A673 (cell line): Measurements from ENCODE around the gene MYOG. TPM values are rescaled to one million over a fixed set of nuclear protein-coding genes. Genes with fewer than 3 reads are reported as not detected.

Experiments used
- BruUV-seq: library from RNA; stranded (reverse); fragments of 400-500 nt; replicated peaks from 2 replicates; lab custom pipeline; 2021; lab: Mats Ljungman, UMichigan
- CTCF ChIA-PET: fragments of 300-600 bp; sonication (Branson Sonifier 250); formaldehyde crosslinking; loops from one replicate; lab custom pipeline; 2022; ENCODE audit warnings: antibody characterized with exemption; lab: Charles Lee
- POLR2A ChIA-PET: fragments of 300-600 bp; sonication (Branson Sonifier 250); formaldehyde crosslinking; loops from one replicate; lab custom pipeline; 2022; ENCODE audit warnings: antibody characterized with exemption; ENCODE audit not compliant: low non-redundant PET; lab: Charles Lee
- DNase-seq: peaks from one replicate; pipeline ENCODE4 v3.0.0-alpha.2; 2015; ENCODE audit warnings: low spot score
- H3K27ac ChIP-seq: fragments of 200-600 bp; sonication (generic); 2 replicates; pipeline ENCODE4 v1.5.1; 2016; ENCODE audit warnings: mixed run types, low read depth, mild to moderate bottlenecking, mixed read lengths, antibody characterized with exemption, low read length; ENCODE audit not compliant: poor library complexity, severe bottlenecking
- H3K27me3 ChIP-seq: fragments of 200-600 bp; sonication (generic); replicated peaks from 2 replicates; pipeline ENCODE4 v1.6.1; 2017; ENCODE audit warnings: mixed run types, low read depth, mild to moderate bottlenecking, mixed read lengths, antibody characterized with exemption, low read length; ENCODE audit not compliant: insufficient read depth, poor library complexity
- H3K36me3 ChIP-seq: fragments of 200-600 bp; sonication (generic); 2 replicates; pipeline ENCODE4 v1.6.1; 2016; ENCODE audit warnings: mixed run types, mild to moderate bottlenecking, mixed read lengths, antibody characterized with exemption, low read length; ENCODE audit not compliant: insufficient read depth, poor library complexity, severe bottlenecking
- H3K4me1 ChIP-seq: fragments of 200-600 bp; sonication (generic); 2 replicates; pipeline ENCODE4 v1.6.1; 2017; ENCODE audit warnings: mixed run types, mild to moderate bottlenecking, mixed read lengths, antibody characterized with exemption, low read length; ENCODE audit not compliant: insufficient read depth, poor library complexity, severe bottlenecking
- H3K4me3 ChIP-seq: fragments of 200-600 bp; sonication (generic); 2 replicates; pipeline ENCODE4 v1.5.1; 2016; ENCODE audit warnings: low read depth, mixed run types, mild to moderate bottlenecking, mixed read lengths, low read length; ENCODE audit not compliant: poor library complexity, severe bottlenecking
- H3K9me3 ChIP-seq: fragments of 200-600 bp; sonication (generic); 2 replicates; pipeline ENCODE4 v1.6.1; 2016; ENCODE audit warnings: mixed run types, low read depth, mild to moderate bottlenecking, mixed read lengths, antibody characterized with exemption, low read length; ENCODE audit not compliant: poor library complexity, severe bottlenecking
- EZH2 ChIP-seq: fragments of 200-600 bp; sonication (generic); IDR thresholded peaks from 2 replicates; pipeline ENCODE4 v1.6.1; 2017; ENCODE audit warnings: borderline replicate concordance, low read depth, mild to moderate bottlenecking, mixed read lengths, antibody characterized with exemption, low read length; ENCODE audit not compliant: poor library complexity, severe bottlenecking
- intact Hi-C: fragments of 100-400 bp; cut with micrococcal nuclease; formaldehyde crosslinking; loops from one replicate; pipeline ENCODE4 v1.10.0; 2022; ENCODE audit not compliant: unreplicated experiment
- total RNA-seq: library from RNA; stranded (reverse); gene quantifications from 2 replicates; pipeline ENCODE4 v1.2.3, GENCODE V29; 2021
- TF ChIP-seq, protein P1 (sequence below): fragments of 300-800, 200-600 bp; sonication (generic); conservative IDR thresholded peaks from 2 replicates; pipeline ENCODE4 v1.5.1; 2017; ENCODE audit warnings: low read depth, mild to moderate bottlenecking, antibody characterized with exemption, low read length, moderate library complexity, mixed read lengths

The MYOG gene
- total RNA-seq, 1 experiment from 2014 or later = not detected

DNA sequence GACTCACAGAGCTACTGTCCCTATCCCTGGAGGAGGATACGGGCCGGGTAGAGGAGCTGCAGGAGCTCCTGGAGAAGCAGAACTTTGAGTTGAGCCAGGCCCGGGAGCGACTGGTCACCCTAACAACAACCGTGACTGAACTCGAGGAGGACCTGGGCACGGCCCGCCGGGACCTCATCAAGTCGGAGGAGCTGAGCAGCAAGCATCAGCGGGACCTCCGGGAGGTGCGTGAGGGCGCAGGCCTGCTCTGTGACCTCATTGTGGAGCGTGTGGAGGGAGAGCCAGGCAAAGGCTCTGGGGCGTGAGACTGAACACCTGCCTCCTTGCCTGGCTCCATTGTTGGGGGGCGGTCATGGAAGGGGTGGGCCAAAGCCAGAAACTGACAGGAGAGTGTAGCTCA, 40.5 kb downstream of the MYOG start:
- no peak for DNase-seq
- H3K27ac ChIP-seq = no peak overlapping the region
- no peaks in the 10 kb centered on the region for H3K27me3 ChIP-seq
- CTCF ChIA-PET = no interaction called here
- peaks cover 12% of the 10 kb centered on the region for H3K4me1 ChIP-seq
- H3K36me3 ChIP-seq = no peaks in the 10 kb centered on the region
- no peak overlapping the region for H3K4me3 ChIP-seq
- TF ChIP-seq, protein P1, sequence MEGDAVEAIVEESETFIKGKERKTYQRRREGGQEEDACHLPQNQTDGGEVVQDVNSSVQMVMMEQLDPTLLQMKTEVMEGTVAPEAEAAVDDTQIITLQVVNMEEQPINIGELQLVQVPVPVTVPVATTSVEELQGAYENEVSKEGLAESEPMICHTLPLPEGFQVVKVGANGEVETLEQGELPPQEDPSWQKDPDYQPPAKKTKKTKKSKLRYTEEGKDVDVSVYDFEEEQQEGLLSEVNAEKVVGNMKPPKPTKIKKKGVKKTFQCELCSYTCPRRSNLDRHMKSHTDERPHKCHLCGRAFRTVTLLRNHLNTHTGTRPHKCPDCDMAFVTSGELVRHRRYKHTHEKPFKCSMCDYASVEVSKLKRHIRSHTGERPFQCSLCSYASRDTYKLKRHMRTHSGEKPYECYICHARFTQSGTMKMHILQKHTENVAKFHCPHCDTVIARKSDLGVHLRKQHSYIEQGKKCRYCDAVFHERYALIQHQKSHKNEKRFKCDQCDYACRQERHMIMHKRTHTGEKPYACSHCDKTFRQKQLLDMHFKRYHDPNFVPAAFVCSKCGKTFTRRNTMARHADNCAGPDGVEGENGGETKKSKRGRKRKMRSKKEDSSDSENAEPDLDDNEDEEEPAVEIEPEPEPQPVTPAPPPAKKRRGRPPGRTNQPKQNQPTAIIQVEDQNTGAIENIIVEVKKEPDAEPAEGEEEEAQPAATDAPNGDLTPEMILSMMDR = no peak
- TF ChIP-seq EZH2 = no peak
- no peaks in the 10 kb centered on the region for H3K9me3 ChIP-seq
- intact Hi-C loops = no loop called here
- no TSS peak for BruUV-seq
- POLR2A ChIA-PET = no interaction called here

DNA sequence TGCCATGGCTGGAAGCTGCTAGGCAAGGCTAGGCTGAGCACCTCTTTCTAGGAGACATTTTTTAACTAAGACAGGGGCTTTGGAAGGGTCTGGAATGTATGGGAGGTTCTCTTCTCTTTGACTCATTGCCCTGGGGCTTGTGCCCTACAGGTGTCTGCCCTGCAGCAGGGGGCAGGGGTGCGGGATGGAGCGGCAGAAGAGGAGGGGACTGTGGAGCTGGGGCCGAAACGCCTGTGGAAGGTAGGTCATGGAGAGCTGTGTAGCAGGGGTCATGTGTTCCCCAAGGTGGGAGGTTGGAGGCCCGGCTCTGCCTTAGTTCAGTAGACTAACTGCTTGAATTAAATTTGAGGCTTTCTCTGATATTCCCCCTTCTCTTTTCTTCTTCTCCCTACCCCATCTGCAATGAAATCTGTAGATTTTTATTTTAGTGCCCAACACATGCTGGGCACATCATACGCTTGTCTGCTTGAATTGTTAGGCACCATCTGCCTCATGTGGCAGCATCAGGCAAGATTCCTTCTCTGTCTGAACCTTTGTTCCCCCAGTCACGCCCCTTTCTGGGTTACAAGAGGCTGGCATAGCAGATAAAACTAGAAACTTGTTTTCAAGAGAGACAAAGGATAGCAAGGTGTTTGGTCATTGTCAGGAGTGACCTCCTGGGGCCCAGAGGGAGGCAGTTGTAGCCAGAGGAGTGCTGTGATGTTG, 41.1 kb downstream of the MYOG start:
- no peak for DNase-seq
- Histone ChIP-seq H3K9me3 (no peaks in the 10 kb centered on the region), H3K27me3 (no peaks in the 10 kb centered on the region), H3K27ac (no peak overlapping the region), H3K4me3 (no peak overlapping the region), H3K36me3 (no peaks in the 10 kb centered on the region), H3K4me1 (peaks cover 12% of the 10 kb centered on the region)
- ChIA-PET CTCF (no interaction called here), POLR2A (no interaction called here)
- intact Hi-C loops = no loop called here
- no peak for TF ChIP-seq EZH2
- TF ChIP-seq, protein P1 = no peak
- no TSS peak for BruUV-seq

DNA sequence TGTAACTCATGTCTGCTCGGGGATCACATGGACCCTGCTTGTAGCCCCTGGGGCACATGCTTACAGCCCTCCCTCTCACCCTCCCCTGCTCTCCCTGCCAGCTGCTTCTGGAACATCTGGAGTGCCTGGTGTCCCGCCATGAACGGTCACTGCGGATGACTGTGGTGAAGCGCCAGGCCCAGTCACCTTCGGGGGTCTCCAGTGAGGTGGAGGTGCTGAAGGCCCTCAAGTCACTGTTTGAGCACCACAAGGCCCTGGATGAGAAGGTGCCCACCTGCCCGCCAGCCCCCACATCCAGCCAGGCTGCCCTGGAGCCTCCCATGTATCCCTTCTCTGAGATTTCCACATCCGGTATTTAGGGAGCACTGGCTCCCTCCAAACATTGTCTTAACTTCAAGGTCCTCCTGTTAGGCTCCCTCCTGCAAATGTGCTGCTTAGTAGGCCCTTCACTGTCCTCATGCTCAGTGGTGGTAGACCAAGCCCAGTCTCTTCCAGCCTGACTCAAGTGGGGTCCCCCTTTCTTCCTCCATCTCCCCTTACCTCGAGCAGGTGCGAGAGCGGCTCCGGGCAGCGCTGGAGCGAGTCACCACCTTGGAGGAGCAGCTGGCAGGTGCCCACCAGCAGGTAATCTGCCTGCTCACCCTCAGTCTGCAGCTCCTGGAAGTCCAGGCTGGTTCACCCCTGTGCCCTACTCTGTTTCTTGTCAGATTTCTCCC, 41.8 kb downstream of the MYOG start:
- no peak for DNase-seq
- intact Hi-C loops = no loop called here
- no TSS peak for BruUV-seq
- peaks cover 12% of the 10 kb centered on the region for H3K4me1 ChIP-seq
- H3K36me3 ChIP-seq = no peaks in the 10 kb centered on the region
- no peak overlapping the region for H3K4me3 ChIP-seq
- H3K27me3 ChIP-seq = no peaks in the 10 kb centered on the region
- CTCF ChIA-PET = interaction anchor here (1.2 kb wide), 1 partner anchor 223 kb away, joined by 3 read pairs; no protein-coding TSS in a partner anchor
- no peak for TF ChIP-seq EZH2
- TF ChIP-seq, protein P1 = no peak
- no peak overlapping the region for H3K27ac ChIP-seq
- POLR2A ChIA-PET = no interaction called here
- H3K9me3 ChIP-seq = no peaks in the 10 kb centered on the region
